GM21576 (cell line): ENCODE data around the gene CSF1R.

ENCODE experiments used
- ATAC-seq: cut with Tn5 transposase; IDR thresholded peaks from one replicate; pipeline ENCODE4 v1.9.1; 2021; ENCODE audit warnings: mild to moderate bottlenecking, moderate library complexity; ENCODE audit not compliant: unreplicated experiment

CSF1R gene

GRCh38 chr5:150085950-150086715 is at the start of gene CSF1R:
Gene CSF1R, minus strand, starts transcription at chr5:150086554. Its CDS starts 127 bp downstream, at chr5:150086427.
- no peak for ATAC-seq

DNA sequence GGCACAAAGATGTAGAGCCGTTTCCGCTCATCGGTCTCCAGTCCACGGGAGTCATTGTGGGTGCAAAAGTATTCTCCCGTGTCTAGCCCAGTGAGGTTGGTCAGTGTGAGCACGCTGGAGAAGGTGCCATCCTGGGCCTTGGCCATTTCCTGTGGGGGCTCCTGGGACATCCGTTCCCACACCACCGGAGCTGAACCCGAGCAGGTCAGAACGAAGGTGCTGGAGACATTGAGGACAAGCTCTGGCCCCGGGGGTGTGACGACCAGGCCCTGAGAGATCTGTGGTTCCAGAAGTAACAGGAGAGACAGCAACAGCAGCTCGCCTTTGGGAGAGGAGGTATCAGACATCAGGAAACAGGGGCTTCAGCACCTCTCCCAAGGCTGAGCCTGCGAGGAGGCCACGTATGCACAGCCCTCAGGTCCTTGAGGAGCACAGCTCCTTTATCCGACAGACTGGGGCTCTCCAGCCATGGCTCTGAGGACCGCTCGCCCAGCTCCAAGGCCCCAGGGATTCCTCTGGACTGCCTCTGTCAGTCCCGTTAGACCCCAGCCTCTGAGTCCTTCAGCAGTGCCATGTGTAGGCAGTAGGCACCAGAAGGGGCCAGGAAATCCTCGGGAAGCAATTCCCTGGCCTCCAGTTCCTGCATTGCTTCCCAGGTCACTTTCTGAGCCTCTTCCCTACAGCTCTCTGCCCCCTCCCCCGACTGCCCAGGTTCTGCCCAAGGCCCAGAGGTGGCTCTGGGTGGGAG is 49.4 kb upstream of the CSF1R start:
- no peak for ATAC-seq

DNA sequence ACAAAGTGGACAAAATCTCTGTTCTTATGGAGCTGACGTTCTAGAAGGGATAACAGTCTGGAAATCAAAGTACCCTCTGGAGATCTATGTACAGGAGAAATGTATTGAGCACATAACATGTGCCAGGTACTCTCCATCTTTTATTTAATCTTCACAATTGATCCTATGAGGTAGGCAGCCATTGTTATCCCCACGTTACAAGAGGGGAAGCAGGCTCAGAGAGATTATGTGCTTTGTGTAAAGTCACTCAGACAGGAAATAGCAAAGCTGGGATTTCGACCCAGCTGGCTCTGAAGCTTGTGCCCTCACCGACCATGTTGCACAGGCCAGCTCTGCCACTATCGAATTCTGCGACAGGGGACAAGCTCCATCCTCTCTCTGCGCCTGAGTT is 47.8 kb upstream of the CSF1R start:
- no peak for ATAC-seq

DNA sequence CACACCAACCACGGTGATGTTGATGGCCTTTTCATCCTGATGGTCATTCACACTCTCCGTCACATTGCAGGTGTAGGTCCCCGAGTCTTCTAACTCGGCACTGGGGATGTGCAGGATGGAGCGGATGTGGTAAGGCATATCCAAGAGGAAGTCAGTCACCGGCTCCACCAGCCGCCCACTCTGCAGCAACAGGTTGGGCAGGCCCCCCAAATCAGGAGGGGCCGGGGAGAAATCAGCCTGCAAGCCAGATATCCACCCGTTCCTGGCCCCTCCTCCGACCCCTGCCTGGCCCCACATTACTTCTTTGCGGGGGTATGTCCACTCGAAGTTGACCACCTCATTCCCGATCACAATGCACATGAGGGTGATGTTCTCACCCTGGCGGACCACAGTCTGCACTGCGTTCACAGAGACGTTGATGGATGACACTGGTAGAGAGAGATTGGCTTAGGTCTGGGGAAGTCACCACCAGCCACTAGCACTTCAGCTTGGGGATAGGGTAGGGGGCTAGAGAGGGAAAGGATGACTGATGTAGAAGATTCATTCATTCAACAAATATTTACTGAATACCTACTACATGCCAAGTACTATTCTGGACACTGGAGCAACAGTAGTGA is 47.3 kb upstream of the CSF1R start:
- no peak for ATAC-seq

DNA sequence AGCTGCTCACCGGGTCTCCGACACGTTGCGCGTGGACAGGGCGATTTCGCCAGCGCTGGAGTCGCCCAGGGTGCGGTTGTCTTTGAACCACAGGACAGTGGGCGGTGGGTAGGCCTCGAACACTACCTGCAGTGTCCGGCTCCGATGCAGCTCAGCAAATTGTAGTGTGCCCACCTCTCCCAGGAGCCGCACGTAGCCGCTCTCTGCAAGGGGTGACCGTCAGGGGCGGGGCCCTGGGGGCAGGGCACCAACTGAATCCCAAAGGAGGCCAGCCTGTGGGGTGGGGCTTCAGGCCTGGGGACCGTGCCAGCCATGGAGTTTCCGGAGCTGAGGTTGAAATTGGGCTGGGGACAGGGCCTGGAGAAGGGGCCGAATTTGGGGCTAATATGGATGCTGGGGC is 46.4 kb upstream of the CSF1R start:
- ATAC-seq = no peak

DNA sequence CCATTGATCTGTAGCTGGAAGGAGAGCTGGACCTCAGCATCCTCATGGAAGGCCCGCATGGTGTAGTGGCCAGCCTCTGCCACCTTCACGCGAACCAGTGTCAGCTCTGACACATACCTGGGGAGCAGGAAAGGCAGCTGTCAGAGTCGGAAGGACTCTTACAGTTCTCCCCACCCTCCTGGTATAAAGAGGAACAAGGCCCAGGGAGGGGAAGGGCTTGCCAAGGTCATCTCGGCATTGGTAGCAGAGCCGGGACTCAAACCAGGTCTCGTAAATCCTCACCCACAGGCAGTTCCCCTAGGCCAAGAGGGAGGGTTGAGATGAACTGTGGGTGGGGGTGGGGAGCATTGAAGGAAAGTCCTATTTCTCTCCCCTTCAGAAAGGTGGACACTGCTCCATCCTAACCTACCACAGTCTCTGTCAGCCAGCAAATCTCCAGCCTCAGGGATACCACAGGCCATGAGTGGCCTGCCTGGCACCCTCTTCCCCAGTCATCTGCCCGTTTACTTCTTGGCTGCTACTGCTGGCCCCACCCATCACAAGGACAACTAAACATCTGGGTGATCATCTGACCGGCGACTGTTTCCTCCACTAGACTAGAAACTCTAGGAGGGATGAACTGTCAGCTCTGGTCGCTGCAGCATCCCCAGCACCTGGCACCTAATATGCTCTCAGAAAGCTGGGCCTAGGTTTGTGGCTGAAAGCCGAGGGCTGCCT is 45.8 kb upstream of the CSF1R start:
- no peak for ATAC-seq

- no peak for ATAC-seq
These were observed 45.1 kb upstream of the CSF1R start for GRCh38 chr5:150131461-150131860.

- no peak for ATAC-seq
These were observed 44.2 kb upstream of the CSF1R start for GRCh38 chr5:150130493-150130922.

GRCh38 chr5:150129813-150130492 is 43.6 kb upstream of the CSF1R start:
- no peak for ATAC-seq

DNA sequence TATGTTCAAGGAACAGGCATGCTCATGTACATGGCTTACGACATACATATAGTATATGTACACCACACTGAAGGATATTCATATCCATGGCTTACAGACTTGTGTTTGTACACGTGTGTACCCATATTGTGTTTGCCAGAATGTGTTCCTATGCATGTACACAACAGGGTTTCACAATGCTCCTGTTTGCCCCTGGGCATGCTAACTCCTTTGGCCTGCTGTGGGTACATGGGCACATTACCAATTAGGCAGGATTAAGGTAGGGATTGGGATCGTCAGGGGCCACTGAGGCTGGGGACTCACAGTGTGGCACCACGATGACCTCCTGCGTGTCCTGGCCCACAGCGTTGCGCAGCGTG is 43.1 kb upstream of the CSF1R start:
- ATAC-seq = no peak

DNA sequence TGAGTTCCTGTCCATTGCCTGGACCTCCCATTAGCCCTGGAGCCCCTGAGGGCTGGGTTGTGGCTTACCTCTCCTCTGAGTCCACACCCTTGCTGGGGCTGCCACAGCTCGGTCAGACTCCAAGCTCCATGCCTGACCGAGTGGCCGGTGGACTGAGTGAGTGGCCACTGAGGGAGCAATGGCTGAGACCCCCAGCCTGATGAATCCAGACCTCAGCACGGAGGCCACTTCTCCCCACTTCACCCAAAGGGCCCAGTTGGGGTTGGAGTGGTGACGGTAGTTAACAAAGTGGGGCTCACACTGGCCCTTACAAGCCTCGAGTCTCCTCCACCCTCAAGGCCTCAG is 40.5 kb upstream of the CSF1R start:
- ATAC-seq = no peak

- ATAC-seq = no peak
These were observed 40.0 kb upstream of the CSF1R start for GRCh38 chr5:150126199-150126920.

DNA sequence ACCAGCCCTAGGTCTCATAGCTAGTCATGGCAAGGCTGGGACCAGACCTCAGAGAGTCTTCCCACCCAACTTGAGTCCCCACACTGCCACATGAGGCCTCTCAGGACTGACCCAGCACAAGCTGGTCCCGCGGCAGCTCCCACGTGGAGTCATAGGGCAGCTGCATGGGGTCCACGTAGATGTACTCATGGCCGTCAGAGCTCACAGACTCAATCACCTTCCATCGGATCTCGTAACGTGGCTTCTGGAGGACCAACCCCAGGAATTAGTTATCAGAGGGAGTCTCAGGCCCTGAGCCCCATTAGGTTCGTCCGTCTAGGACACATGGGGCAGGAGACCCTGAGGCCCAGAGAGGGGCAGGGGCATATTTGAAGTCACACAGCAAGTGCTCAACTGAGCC is 39.0 kb upstream of the CSF1R start:
- ATAC-seq = no peak

- ATAC-seq = no peak
These were observed 38.2 kb upstream of the CSF1R start for GRCh38 chr5:150124596-150124995.

DNA sequence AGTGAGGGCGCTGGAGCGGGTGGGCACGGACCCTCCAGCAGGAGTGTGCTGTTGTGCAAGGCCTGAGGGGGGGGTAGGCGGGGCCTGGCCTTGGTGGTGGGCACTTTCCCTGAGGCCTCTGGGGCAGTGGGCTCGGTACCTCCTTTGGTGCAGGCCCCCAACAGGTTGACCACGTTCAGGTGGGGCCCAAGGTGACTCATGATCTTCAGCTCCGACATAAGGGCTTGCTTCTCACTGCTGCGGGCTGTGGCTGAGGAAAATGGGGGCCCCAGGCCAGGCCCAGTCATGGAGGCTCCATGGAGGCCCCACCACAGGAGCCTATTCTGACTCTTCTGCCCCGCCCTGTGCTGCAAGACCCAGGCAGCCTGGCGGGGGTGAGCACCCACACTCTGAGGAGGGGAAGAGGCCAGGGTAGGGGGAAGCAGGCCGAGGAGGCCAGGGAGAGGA is 37.8 kb upstream of the CSF1R start:
- ATAC-seq = no peak

DNA sequence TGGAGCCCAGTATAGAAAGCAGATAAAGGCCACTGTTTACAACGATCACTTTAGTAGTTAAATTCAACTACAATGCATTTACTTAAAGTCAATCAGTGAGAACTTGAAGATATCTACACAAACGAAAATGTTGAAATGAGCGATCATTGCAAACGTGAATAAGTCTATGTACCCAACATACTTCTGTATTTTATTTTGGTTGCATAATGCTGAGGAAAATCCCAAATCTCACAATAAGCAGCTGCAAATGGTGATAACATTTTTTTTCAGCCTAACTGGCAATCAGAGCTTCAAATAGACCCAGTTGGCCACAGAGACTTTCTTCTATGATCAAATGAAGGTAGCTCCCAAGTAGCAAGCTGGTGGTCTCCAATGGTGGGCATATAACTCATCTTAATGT is 37.2 kb upstream of the CSF1R start:
- no peak for ATAC-seq

DNA sequence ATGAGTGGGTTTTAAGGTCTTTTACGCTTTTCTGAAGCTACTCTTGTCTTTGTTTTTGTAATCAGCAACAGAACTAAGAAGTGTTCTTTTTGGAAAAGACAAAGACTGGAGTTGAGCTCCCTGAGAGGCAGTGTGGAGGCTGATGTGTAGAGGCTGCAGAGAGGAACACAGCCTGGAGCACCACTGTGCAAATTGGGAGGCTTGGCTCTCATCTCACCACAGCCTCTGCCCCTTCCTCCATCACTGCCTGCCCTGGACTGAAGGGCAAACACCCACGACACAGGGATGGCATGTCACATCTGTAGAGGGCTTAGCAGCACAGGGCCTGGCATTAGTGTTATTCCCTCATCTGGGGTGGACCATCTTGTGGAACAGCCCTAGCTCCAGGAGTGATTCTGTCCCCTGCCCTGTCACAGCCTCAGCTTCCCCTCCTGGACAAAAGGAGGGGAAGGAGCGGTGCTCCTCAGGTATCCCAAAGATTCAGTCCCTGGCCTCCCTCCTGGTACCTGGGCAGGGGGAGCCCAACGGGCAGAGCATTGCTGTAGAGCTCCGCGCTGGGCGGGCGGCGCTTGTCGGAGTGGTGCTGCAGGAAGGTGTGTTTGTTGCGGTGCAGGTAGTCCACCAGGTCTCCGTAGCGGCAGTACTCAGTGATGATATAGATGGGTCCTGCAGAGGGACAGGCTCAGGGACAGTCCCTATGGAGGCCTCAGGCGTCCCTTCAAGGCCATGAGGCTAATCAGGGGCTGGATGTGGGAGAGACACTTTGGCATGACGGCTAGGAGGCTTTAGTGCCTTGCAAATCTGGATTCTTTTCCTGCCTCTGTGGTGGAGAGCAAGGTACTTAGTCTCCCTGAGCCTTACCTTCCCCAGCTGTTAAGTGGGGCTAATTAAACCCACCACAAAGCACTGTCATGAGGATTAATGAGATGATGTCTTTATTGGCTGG is 36.5 kb upstream of the CSF1R start:
- no peak for ATAC-seq

DNA sequence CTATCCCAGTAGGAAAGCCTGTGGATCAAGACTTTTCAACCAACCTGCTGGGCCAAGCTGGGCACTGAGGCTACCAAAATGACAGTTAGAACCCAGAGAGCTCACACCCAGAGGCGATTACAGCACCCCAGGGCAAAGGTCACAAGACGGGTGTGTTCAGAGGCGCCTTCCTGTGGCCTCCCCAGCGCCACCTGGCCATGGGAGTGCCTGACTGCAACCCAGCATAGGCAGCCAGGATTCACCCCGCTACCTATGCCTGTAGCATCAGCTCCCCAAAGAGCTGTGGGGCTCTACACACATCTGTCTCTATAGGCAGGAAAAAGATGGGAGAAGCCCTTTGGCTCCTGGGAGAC is 35.8 kb upstream of the CSF1R start:
- no peak for ATAC-seq

DNA sequence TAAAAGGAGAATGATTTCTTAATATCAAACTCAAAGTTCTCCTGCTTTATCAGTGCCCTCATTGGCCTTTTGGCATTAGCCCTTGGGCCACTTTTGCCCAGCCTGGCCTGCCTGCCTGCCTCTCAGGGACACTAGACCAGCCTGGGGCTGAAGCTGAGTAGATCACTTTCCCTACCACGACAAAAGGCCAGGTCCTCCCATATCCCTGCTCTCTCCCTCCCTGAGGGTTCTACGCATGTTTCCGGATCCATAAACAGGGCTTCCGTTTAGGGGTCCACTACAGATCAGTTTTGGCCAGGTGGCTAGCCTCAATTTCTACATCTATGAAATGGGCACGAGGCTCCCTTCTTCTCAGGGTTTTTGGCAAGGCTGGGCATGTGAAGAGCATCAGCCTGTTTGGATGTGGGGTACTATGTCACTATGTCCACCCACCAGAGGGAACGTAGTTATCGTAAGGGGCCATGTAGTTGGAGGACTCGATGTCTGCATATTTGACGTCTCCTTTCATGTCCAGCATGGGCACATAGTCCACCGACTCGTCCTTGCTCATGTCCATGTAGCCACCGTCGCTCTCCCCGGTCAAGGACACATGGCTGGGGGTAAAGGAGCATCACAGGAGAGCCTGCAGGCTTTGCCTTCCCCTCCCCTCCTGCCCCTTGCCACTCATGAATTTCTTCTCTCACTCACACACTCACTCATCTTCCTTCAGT is 35.2 kb upstream of the CSF1R start:
- no peak for ATAC-seq
